HL-60/S4 treated with phorbol 12-myristate 13-acetate at 8.2 ng/mL for 4 days and 3 days (cell line): ENCODE measurements around the gene IQCE.
"Not testable (repeated sequence)": the region's sequence is repeated elsewhere in the genome, so short reads cannot be mapped to it uniquely, and the experiment has no call there.

Source experiments
- in situ Hi-C: fragments of 300-500 bp; cut with MboI; formaldehyde crosslinking; loops from 2 replicates; pipeline ENCODE4 v1.15.0; 2022; ENCODE audit warnings: low sequenced_read_pairs

IQCE gene

GRCh38 chr7:2598154-2598823, 39.5 kb downstream of the IQCE start:
- in situ Hi-C loops: no loop called here

GRCh38 chr7:2601065-2601464, 42.3 kb downstream of the IQCE start:
- in situ Hi-C loops: no loop called here

GRCh38 chr7:2601907-2602306, 43.1 kb downstream of the IQCE start:
- in situ Hi-C loops: no loop called here

GRCh38 chr7:2602406-2603043, 43.7 kb downstream of the IQCE start:
- in situ Hi-C loops: no loop called here

- in situ Hi-C loops: no loop called here
Measured at GRCh38 chr7:2603044-2603965, 44.5 kb downstream of the IQCE start.

GRCh38 chr7:2604608-2605174, 45.9 kb downstream of the IQCE start:
- in situ Hi-C loops: no loop called here

- in situ Hi-C loops: no loop called here
Measured at GRCh38 chr7:2605608-2606538, 47.1 kb downstream of the IQCE start.

GRCh38 chr7:2606539-2606936, 47.8 kb downstream of the IQCE start:
- in situ Hi-C loops: no loop called here

- in situ Hi-C loops: no loop called here
Measured at GRCh38 chr7:2607122-2607922, 48.5 kb downstream of the IQCE start.

- in situ Hi-C loops: no loop called here
Measured at GRCh38 chr7:2607923-2608904, 49.4 kb downstream of the IQCE start.

- in situ Hi-C loops: no loop called here
Measured at GRCh38 chr7:2608921-2609411, 50.2 kb downstream of the IQCE start.

GRCh38 chr7:2609646-2610045, 50.9 kb downstream of the IQCE start:
- in situ Hi-C loops: not testable (repeated sequence)

- in situ Hi-C loops: no loop called here
Measured at GRCh38 chr7:2610466-2610865, 51.7 kb downstream of the IQCE start.

- in situ Hi-C loops: no loop called here
Measured at GRCh38 chr7:2610898-2611297, 52.1 kb downstream of the IQCE start.

- in situ Hi-C loops: no loop called here
Measured at GRCh38 chr7:2611401-2611800, 52.6 kb downstream of the IQCE start.

GRCh38 chr7:2611922-2612321, 53.1 kb downstream of the IQCE start:
- in situ Hi-C loops: no loop called here

- in situ Hi-C loops: no loop called here
Measured at GRCh38 chr7:2612445-2613097, 53.8 kb downstream of the IQCE start.
